ENCODE data around the gene GGCX. TPM values are rescaled to one million over a fixed set of nuclear protein-coding genes. Genes with fewer than 3 reads are reported as not detected.

Gene GGCX
- total and polyA plus RNA-seq, 2 of the 4 experiments (the other 2 are of a cell fraction) = 35.0 to 39.4 TPM

DNA sequence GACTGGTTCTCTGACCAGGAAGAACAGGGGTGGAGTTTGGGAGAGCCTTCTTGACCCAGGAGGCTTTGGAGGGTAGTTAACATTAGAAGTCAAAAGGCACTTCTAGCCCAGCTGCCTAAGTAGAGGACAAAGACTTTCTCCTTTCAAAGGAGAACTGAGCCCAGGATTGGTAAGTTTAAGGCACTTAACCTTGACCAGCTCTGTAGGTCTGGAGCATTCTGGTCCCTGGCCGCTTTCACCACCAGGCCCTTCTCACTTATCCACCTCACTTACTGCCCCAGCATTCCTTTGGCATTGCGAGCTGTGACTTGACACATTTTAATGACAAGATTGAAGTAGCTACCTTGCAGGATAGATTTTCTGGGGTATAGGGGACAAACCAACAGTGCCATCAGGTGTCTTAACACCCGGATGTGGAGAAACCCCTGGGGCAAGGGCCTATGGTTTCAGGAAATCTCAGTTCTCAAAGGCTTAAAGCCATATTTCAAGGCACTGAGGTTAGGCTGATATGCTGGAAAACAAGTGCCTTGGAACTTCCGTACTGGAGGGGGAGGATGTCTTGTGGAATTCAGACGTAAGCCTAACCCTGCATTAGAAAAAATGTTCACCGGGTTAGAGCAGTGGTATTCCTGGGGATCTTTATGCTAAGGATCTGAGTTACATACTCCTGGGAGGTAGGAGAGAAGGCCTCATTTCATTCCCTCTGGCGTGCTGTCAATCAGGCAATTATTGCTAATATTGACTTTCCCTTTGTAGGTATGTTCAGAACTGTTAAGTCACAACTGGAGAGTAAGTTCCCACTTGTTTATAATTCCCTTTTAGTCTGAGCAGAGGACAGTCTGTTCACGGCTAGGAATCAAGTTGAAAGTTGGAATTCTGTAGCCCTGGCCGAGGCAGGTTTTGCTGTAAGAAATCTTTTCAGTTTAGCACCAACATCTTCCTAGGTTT, 46.2 kb upstream of the GGCX start:
- ATAC-seq (ENCODE audit: low read depth) (no peak), DNase-seq (no peak)
- Histone ChIP-seq H3K9me1 (ENCODE audit: insufficient read depth, low read length) (peaks cover 26% of the 10 kb centered on the region), H3K14ac (replicated peaks; ENCODE audit: low read depth, low read length) (no peak overlapping the region), H3K56ac (ENCODE audit: extremely low read depth, insufficient read depth, low read length) (no peak overlapping the region), H2BK5ac (ENCODE audit: low read depth, low read length, poor library complexity, severe bottlenecking) (no peak overlapping the region), H3K18ac (ENCODE audit: low read depth, low read length) (no peak overlapping the region), H4K91ac (ENCODE audit: insufficient read depth, low read depth, low read length) (0 out of 2 replicates have a peak overlapping the region, but pooled peaks have one; percentile 15), H3K23ac (ENCODE audit: low read depth, low read length) (peak overlapping the region; percentile 8; the same call in 1 of the 2 replicates), H3K4me3 (ENCODE audit: insufficient read depth, low read depth, low read length) (no peak overlapping the region), H3K4ac (ENCODE audit: low read depth, low read length) (no peak overlapping the region; the same call in 1 of the 2 replicates), H2AK9ac (replicated peaks; ENCODE audit: low read depth, low read length, poor library complexity) (peak overlapping the region; percentile 29), H3K27me3 (ENCODE audit: control insufficient read depth, insufficient read depth, low read length) (no peaks in the 10 kb centered on the region), H3K9me3 (ENCODE audit: control insufficient read depth, insufficient read depth, low read length) (no peaks in the 10 kb centered on the region), H3K4me2 (ENCODE audit: low read depth, low read length) (no peak overlapping the region), H2BK20ac (ENCODE audit: low read depth, low read length) (no peak overlapping the region), H2AK5ac (ENCODE audit: low read depth, low read length) (no peak overlapping the region), H4K5ac (ENCODE audit: low read depth, low read length) (no peak overlapping the region), H4K8ac (ENCODE audit: low read depth in 2 of 2, low read length in 2 of 2) (no peak overlapping the region), H3K36me3 (ENCODE audit: control insufficient read depth, insufficient read depth, low read length) (peaks cover 21% of the 10 kb centered on the region), H3K9ac (ENCODE audit: low read depth, low read length) (no peak overlapping the region), H2BK15ac (ENCODE audit: low read depth, low read length) (no peak overlapping the region), H3K27ac (ENCODE audit: insufficient read depth, low read length) (no peak overlapping the region), H3K4me1 (ENCODE audit: control insufficient read depth, insufficient read depth, low read length) (peaks cover 19% of the 10 kb centered on the region), H3K79me1 (ENCODE audit: low read depth in 1 of 2, low read length in 2 of 2) (peaks cover 33 to 78% of the 10 kb centered on the region in 2 experiments), H4K20me1 (ENCODE audit: insufficient read depth, low read length) (peaks cover 11% of the 10 kb centered on the region; the same call in 1 of the 2 replicates), H2AFZ (replicated peaks; ENCODE audit: low read length, poor library complexity) (no peak overlapping the region), H2BK120ac (ENCODE audit: low read depth, low read length) (no peak overlapping the region)
- dilution Hi-C loops (cut with HindIII; ENCODE audit: low sequenced_read_pairs, unreplicated experiment) (no loop called here), in situ Hi-C loops (cut with MboI; ENCODE audit: low sequenced_read_pairs) (no loop called here), intact Hi-C loops (cut with micrococcal nuclease) (no loop called here)
- TSS peak; percentile 31 for BruUV-seq (replicated peaks)
- TF ChIP-seq RCOR1 (IDR thresholded peaks at IDR 0.05; ENCODE audit: insufficient replicate concordance, low read length) (no peak), SMC3 (IDR thresholded peaks at IDR 0.05; ENCODE audit: low read depth, low read length) (no peak), CEBPB (IDR thresholded peaks at IDR 0.05; ENCODE audit: low read depth, low read length) (no peak), FOS (IDR thresholded peaks at IDR 0.05; ENCODE audit: low read depth, low read length) (no peak), BHLHE40 (IDR thresholded peaks at IDR 0.05; ENCODE audit: low read depth, low read length) (no peak), RFX5 (IDR thresholded peaks at IDR 0.05; ENCODE audit: low read depth, low read length) (no peak), MXI1 (IDR thresholded peaks at IDR 0.05; ENCODE audit: borderline replicate concordance, low read depth, low read length) (no peak), CHD1 (IDR thresholded peaks at IDR 0.05; ENCODE audit: low read depth, low read length) (no peak), RAD21 (IDR thresholded peaks at IDR 0.05; ENCODE audit: low read length) (no peak), POLR2A (IDR thresholded peaks at IDR 0.05; ENCODE audit: low read depth, low read length) (no peak), MAZ (IDR thresholded peaks at IDR 0.05; ENCODE audit: borderline replicate concordance, low read depth, low read length) (no peak)
- TF ChIP-seq, protein P1, sequence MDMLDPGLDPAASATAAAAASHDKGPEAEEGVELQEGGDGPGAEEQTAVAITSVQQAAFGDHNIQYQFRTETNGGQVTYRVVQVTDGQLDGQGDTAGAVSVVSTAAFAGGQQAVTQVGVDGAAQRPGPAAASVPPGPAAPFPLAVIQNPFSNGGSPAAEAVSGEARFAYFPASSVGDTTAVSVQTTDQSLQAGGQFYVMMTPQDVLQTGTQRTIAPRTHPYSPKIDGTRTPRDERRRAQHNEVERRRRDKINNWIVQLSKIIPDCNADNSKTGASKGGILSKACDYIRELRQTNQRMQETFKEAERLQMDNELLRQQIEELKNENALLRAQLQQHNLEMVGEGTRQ (IDR thresholded peaks at IDR 0.05; ENCODE audit: low read depth, low read length) = no peak
- TF ChIP-seq, protein P2, sequence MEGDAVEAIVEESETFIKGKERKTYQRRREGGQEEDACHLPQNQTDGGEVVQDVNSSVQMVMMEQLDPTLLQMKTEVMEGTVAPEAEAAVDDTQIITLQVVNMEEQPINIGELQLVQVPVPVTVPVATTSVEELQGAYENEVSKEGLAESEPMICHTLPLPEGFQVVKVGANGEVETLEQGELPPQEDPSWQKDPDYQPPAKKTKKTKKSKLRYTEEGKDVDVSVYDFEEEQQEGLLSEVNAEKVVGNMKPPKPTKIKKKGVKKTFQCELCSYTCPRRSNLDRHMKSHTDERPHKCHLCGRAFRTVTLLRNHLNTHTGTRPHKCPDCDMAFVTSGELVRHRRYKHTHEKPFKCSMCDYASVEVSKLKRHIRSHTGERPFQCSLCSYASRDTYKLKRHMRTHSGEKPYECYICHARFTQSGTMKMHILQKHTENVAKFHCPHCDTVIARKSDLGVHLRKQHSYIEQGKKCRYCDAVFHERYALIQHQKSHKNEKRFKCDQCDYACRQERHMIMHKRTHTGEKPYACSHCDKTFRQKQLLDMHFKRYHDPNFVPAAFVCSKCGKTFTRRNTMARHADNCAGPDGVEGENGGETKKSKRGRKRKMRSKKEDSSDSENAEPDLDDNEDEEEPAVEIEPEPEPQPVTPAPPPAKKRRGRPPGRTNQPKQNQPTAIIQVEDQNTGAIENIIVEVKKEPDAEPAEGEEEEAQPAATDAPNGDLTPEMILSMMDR (conservative IDR thresholded peaks at IDR 0.05; ENCODE audit: low read depth, low read length) = no peak
- ChIA-PET POLR2A (ENCODE audit: unreplicated experiment) (interaction anchor here (0.7 kb wide), 1 partner anchor 20 kb away, joined by 9 read pairs; no protein-coding TSS in a partner anchor), CTCF (interaction anchor here (1.5 kb wide), 1 partner anchor 30 kb away, joined by 3 read pairs; no protein-coding TSS in a partner anchor)
- WGBS, 2 experiments (ENCODE audit: extremely low coverage in 2 of 2, insufficient read length in 1 of 2) = 80% methylated on average over 1 of the region's 9 CpGs; no CpG with 5 or more reads in 1 of the 2 experiments

Measured in IMR-90 (cell line).